Fibroblast of lung (primary cell): Measurements from ENCODE around the gene RASSF7. TPM values are rescaled to one million over a fixed set of nuclear protein-coding genes. Genes with fewer than 3 reads are reported as not detected.

Source experiments
- DNase-seq, 2 donors: peaks; one replicate each; pipeline versions ENCODE4 v3.0.0 to v3.0.0-alpha.2; 2010; ENCODE audit warnings: low read depth in 2 of 2
- H2AFZ ChIP-seq: 2 replicates; pipeline ENCODE4 v1.5.1; 2012; ENCODE audit warnings: low read length, control low read depth, inconsistent platforms
- H3K27ac ChIP-seq: 2 replicates; pipeline ENCODE4 v1.5.1; 2011; ENCODE audit warnings: low read length, control low read depth; ENCODE audit not compliant: insufficient read depth
- H3K27me3 ChIP-seq: 2 replicates; pipeline ENCODE4 v1.5.1; 2011; ENCODE audit warnings: mild to moderate bottlenecking, low read length; ENCODE audit not compliant: control insufficient read depth, insufficient read depth
- H3K36me3 ChIP-seq: 2 replicates; pipeline ENCODE4 v1.5.1; 2011; ENCODE audit warnings: low read length; ENCODE audit not compliant: control insufficient read depth, insufficient read depth
- H3K4me1 ChIP-seq: 2 replicates; pipeline ENCODE4 v1.5.1; 2011; ENCODE audit warnings: low read length; ENCODE audit not compliant: control insufficient read depth, insufficient read depth; ENCODE audit errors: extremely low read depth
- H3K4me2 ChIP-seq: 2 replicates; pipeline ENCODE4 v1.5.1; 2011; ENCODE audit warnings: low read length, control low read depth; ENCODE audit not compliant: insufficient read depth; ENCODE audit errors: extremely low read depth
- H3K4me3 ChIP-seq, 4 experiments: fragments of 200-600 bp in 1 of 4; sonication (generic) in 1 of 4; replicated peaks in 1 of 4; 2 replicates each; pipeline ENCODE4 v1.5.1; 2011 to 2016; ENCODE audit warnings: low read length in 4 of 4, low read depth in 3 of 4, mild to moderate bottlenecking in 3 of 4, control low read depth in 2 of 4, inconsistent platforms in 1 of 4, mixed read lengths in 1 of 4; ENCODE audit not compliant: insufficient read depth in 1 of 4; ENCODE audit errors: control extremely low read depth in 1 of 4
- H3K79me2 ChIP-seq: 2 replicates; pipeline ENCODE4 v1.5.1; 2012; ENCODE audit warnings: mild to moderate bottlenecking, low read length, inconsistent platforms; ENCODE audit not compliant: control insufficient read depth, insufficient read depth
- H3K9ac ChIP-seq: 2 replicates; pipeline ENCODE4 v1.5.1; 2011; ENCODE audit warnings: mild to moderate bottlenecking, low read length, control low read depth; ENCODE audit not compliant: insufficient read depth
- H3K9me3 ChIP-seq: 2 replicates; pipeline ENCODE4 v1.5.1; 2012; ENCODE audit warnings: low read depth, low read length; ENCODE audit not compliant: control insufficient read depth, insufficient read depth
- H4K20me1 ChIP-seq: 2 replicates; pipeline ENCODE4 v1.5.1; 2011; ENCODE audit warnings: low read length; ENCODE audit not compliant: control insufficient read depth, insufficient read depth; ENCODE audit errors: extremely low read depth
- CTCF ChIP-seq, 2 donors: IDR thresholded peaks in 1 of 2; conservative IDR thresholded peaks in 1 of 2; 1 replicate in 1 of 2; 2 replicates in 1 of 2; pipeline ENCODE4 v1.5.1; 2011 to 2012; ENCODE audit warnings: low read length in 2 of 2, control low read depth in 1 of 2, inconsistent platforms in 1 of 2, low read depth in 1 of 2, mild to moderate bottlenecking in 1 of 2
- EZH2 ChIP-seq: IDR thresholded peaks from 2 replicates; pipeline ENCODE4 v1.5.1; 2012; ENCODE audit warnings: low read length, control low read depth, mild to moderate bottlenecking; ENCODE audit errors: missing control alignments
- polyA plus RNA-seq, 2 donors: library from polyadenylated mRNA; depleted of rRNA in 1 of 2; stranded (reverse) in 1 of 2; unstranded in 1 of 2; fragments of >200 nt; gene quantifications; 2 replicates each; pipeline ENCODE4 v1.2.1, GENCODE V29; 2011 to 2012; ENCODE audit warnings: missing spikeins in 1 of 2
- total RNA-seq: library from RNA; depleted of rRNA; stranded (reverse); fragments of >200 nt; gene quantifications from 2 replicates; pipeline ENCODE4 v1.2.1, GENCODE V29; 2014

Gene RASSF7
- total and polyA plus RNA-seq, 2 donors (not counting 1 experiment from before 2014, with no cell fraction given), result 1.6 to 2.8 TPM

- Histone ChIP-seq H3K36me3 (peaks cover 34% of the 10 kb centered on the region), H3K9me3 (no peaks in the 10 kb centered on the region), H4K20me1 (no peaks in the 10 kb centered on the region), H3K4me1 (no peaks in the 10 kb centered on the region), H3K27ac (no peak overlapping the region), H3K27me3 (no peaks in the 10 kb centered on the region), H3K4me3 (no peak overlapping the region), H3K4me2 (no peak overlapping the region), H2AFZ (no peak overlapping the region), H3K9ac (no peak overlapping the region), H3K79me2 (peaks cover 8% of the 10 kb centered on the region)
- no peak for DNase-seq
- TF ChIP-seq EZH2, result no peak
- TF ChIP-seq CTCF (conservative IDR thresholded peaks at IDR 0.05 in 1 of 2, IDR thresholded peaks at IDR 0.05 in 1 of 2; ENCODE audit: low read depth in 1 of 2, low read length in 2 of 2), result no peak
Observed at GRCh38 chr11:598005-598680, 37.4 kb downstream of the RASSF7 start.

GRCh38 chr11:601573-602245 lies 40.9 kb downstream of the RASSF7 start:
- H4K20me1 ChIP-seq, result no peaks in the 10 kb centered on the region
- no peak overlapping the region for H3K4me2 ChIP-seq
- H3K79me2 ChIP-seq, result peaks cover 1% of the 10 kb centered on the region
- TF ChIP-seq EZH2 (no peak), CTCF (conservative IDR thresholded peaks at IDR 0.05 in 1 of 2, IDR thresholded peaks at IDR 0.05 in 1 of 2; ENCODE audit: low read depth in 1 of 2, low read length in 2 of 2) (no peak)
- no peaks in the 10 kb centered on the region for H3K4me1 ChIP-seq
- H3K27me3 ChIP-seq, result no peaks in the 10 kb centered on the region
- no peak overlapping the region for H2AFZ ChIP-seq
- H3K9ac ChIP-seq, result no peak overlapping the region
- no peak for DNase-seq
- no peaks in the 10 kb centered on the region for H3K9me3 ChIP-seq
- H3K4me3 ChIP-seq, result no peak overlapping the region
- H3K27ac ChIP-seq, result no peak overlapping the region
- peaks cover 38% of the 10 kb centered on the region for H3K36me3 ChIP-seq

- no peak for DNase-seq
- TF ChIP-seq EZH2, result no peak
- TF ChIP-seq CTCF (conservative IDR thresholded peaks at IDR 0.05 in 1 of 2, IDR thresholded peaks at IDR 0.05 in 1 of 2; ENCODE audit: low read depth in 1 of 2, low read length in 2 of 2), result no peak
- Histone ChIP-seq H3K27me3 (no peaks in the 10 kb centered on the region), H3K9me3 (no peaks in the 10 kb centered on the region), H3K36me3 (peaks cover 42% of the 10 kb centered on the region), H3K79me2 (no peaks in the 10 kb centered on the region), H2AFZ (no peak overlapping the region), H4K20me1 (no peaks in the 10 kb centered on the region), H3K4me2 (no peak overlapping the region), H3K4me3 (no peak overlapping the region), H3K9ac (no peak overlapping the region), H3K27ac (no peak overlapping the region), H3K4me1 (no peaks in the 10 kb centered on the region)
Observed at GRCh38 chr11:603154-603553, 42.4 kb downstream of the RASSF7 start.
